ENCODE results near the gene SLC15A4. TPM values are rescaled to one million over a fixed set of nuclear protein-coding genes. Genes with fewer than 3 reads are reported as not detected.

Gene SLC15A4
- polyA plus RNA-seq, 3 donors from 2014 or later, result 36.3 to 39.2 (median 39.0) TPM

Other genes starting within 250 kb of the SLC15A4 start
- 1 to 10 TPM in 1 of 3 donors, not detected in 2; 2.5 TPM for gene GLT1D1, start 29.5 kb upstream of the SLC15A4 start, polyA plus RNA-seq

Measured in immature natural killer cell (primary cell).